ENCODE results near the gene TTC28.

DNA sequence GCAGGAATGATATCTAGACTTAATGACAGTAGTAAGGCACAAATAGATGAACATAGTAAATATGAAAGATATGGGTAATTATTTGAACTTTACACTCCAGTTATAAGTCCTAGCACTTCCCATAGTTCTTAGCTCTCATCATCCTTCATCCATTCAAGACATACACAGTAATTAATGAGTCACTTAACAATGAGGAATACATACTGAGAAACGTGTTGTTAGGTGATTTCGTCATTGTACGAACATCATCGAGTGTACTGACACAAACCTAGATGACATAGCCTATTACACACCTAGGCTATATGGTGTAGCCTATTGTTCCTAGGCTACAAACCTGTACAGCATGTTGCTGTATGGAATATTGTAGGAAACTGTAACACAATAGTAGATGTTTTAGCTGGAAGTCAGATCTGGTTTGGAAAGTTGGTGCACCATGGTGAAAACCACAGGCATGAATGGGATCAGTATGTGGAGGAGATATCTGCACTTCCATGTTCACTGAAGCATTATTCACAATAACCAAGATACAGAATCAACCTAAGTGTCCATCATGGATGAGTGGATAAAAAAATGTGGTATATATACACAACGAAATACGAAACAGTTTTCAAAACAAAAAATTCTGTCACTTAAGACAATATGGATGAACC is 530.7 kb downstream of the TTC28 start:
- TF ChIP-seq POLR2A (IDR thresholded peaks at IDR 0.05; ENCODE audit: borderline replicate concordance, extremely low read depth, insufficient read depth, insufficient read length) (no peak), EZH2 (IDR thresholded peaks at IDR 0.05) (no peak), TCF7L2 (IDR thresholded peaks at IDR 0.05; ENCODE audit: borderline replicate concordance, extremely low read depth, insufficient read depth, insufficient read length) (no peak), POLR2AphosphoS5 (IDR thresholded peaks at IDR 0.05; ENCODE audit: low read depth, low read length) (no peak), FOSL1 (IDR thresholded peaks at IDR 0.05; ENCODE audit: low read depth) (no peak), YY1 (IDR thresholded peaks at IDR 0.05; ENCODE audit: extremely low read depth, insufficient replicate concordance, low read depth, low read length) (no peak), ZFX (IDR thresholded peaks at IDR 0.05) (no peak)
- TF ChIP-seq, protein P1, sequence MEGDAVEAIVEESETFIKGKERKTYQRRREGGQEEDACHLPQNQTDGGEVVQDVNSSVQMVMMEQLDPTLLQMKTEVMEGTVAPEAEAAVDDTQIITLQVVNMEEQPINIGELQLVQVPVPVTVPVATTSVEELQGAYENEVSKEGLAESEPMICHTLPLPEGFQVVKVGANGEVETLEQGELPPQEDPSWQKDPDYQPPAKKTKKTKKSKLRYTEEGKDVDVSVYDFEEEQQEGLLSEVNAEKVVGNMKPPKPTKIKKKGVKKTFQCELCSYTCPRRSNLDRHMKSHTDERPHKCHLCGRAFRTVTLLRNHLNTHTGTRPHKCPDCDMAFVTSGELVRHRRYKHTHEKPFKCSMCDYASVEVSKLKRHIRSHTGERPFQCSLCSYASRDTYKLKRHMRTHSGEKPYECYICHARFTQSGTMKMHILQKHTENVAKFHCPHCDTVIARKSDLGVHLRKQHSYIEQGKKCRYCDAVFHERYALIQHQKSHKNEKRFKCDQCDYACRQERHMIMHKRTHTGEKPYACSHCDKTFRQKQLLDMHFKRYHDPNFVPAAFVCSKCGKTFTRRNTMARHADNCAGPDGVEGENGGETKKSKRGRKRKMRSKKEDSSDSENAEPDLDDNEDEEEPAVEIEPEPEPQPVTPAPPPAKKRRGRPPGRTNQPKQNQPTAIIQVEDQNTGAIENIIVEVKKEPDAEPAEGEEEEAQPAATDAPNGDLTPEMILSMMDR (IDR thresholded peaks at IDR 0.05 in 2 of 3, conservative IDR thresholded peaks at IDR 0.05 in 1 of 3; ENCODE audit: borderline replicate concordance in 1 of 3, insufficient read depth in 1 of 3, low read depth in 2 of 3, low read length in 2 of 3) = no peak
- TF ChIP-seq, protein P2, sequence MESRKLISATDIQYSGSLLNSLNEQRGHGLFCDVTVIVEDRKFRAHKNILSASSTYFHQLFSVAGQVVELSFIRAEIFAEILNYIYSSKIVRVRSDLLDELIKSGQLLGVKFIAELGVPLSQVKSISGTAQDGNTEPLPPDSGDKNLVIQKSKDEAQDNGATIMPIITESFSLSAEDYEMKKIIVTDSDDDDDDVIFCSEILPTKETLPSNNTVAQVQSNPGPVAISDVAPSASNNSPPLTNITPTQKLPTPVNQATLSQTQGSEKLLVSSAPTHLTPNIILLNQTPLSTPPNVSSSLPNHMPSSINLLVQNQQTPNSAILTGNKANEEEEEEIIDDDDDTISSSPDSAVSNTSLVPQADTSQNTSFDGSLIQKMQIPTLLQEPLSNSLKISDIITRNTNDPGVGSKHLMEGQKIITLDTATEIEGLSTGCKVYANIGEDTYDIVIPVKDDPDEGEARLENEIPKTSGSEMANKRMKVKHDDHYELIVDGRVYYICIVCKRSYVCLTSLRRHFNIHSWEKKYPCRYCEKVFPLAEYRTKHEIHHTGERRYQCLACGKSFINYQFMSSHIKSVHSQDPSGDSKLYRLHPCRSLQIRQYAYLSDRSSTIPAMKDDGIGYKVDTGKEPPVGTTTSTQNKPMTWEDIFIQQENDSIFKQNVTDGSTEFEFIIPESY (IDR thresholded peaks at IDR 0.05; ENCODE audit: extremely low read depth, insufficient replicate concordance, low read length) = no peak
- TF ChIP-seq, protein P3, sequence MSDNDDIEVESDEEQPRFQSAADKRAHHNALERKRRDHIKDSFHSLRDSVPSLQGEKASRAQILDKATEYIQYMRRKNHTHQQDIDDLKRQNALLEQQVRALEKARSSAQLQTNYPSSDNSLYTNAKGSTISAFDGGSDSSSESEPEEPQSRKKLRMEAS (IDR thresholded peaks at IDR 0.05) = no peak
